GM19043 (cell line): ENCODE results near the gene GJB2.

ENCODE experiments used
- ATAC-seq: cut with Tn5 transposase; IDR thresholded peaks from one replicate; pipeline ENCODE4 v1.9.1; 2021; ENCODE audit warnings: low read depth; ENCODE audit not compliant: unreplicated experiment

GJB2 gene

GRCh38 chr13:20193162-20193906 is 596 bp upstream of the GJB2 start:
- no peak for ATAC-seq

GRCh38 chr13:20192158-20192835 is 441 bp downstream of the GJB2 start:
- no peak for ATAC-seq

- ATAC-seq: no peak
Observed at GRCh38 chr13:20191311-20192157, 1.2 kb downstream of the GJB2 start.

GRCh38 chr13:20190481-20191310 is 2.0 kb downstream of the GJB2 start:
- ATAC-seq: no peak

- no peak for ATAC-seq
Observed at GRCh38 chr13:20190076-20190475, 2.7 kb downstream of the GJB2 start.

GRCh38 chr13:20188667-20189553 is 3.8 kb downstream of the GJB2 start:
- no peak for ATAC-seq

- ATAC-seq: no peak
Observed at GRCh38 chr13:20186771-20187170, 6.0 kb downstream of the GJB2 start.

GRCh38 chr13:20185366-20186056 is 7.2 kb downstream of the GJB2 start:
- ATAC-seq: no peak

GRCh38 chr13:20182231-20182846 is 10.4 kb downstream of the GJB2 start:
- ATAC-seq: peak; percentile 87

- no peak for ATAC-seq
Observed at GRCh38 chr13:20181188-20181587, 11.6 kb downstream of the GJB2 start.

GRCh38 chr13:20178156-20178555 is 14.6 kb downstream of the GJB2 start:
- ATAC-seq: no peak

GRCh38 chr13:20177049-20177831 is 15.5 kb downstream of the GJB2 start:
- ATAC-seq: no peak

GRCh38 chr13:20175907-20176652 is 16.7 kb downstream of the GJB2 start:
- no peak for ATAC-seq

GRCh38 chr13:20175406-20175794 is 17.3 kb downstream of the GJB2 start:
- ATAC-seq: no peak

- ATAC-seq: peak; percentile 92
Observed at GRCh38 chr13:20174656-20175405, 17.9 kb downstream of the GJB2 start.

GRCh38 chr13:20173116-20173746 is 19.5 kb downstream of the GJB2 start:
- ATAC-seq: no peak
